NCI-H187 treated with DMSO at 0.1 percent for 48 hours (cell line): ENCODE data around the gene ATXN7L3B.

Source experiments
- DNase-seq: peaks from one replicate; lab custom pipeline; 2025; lab: John Stamatoyannopoulos, UW

ATXN7L3B gene

GRCh38 chr12:74537707-74538385 is at the start of gene ATXN7L3B:
Gene ATXN7L3B (plus strand): TSS chr12:74537835. CDS start chr12:74538113, 278 bp downstream.
- DNase-seq = peak; percentile 92

- DNase-seq = no peak
These were observed 49.5 kb upstream of the ATXN7L3B start for GRCh38 chr12:74488134-74488533.

DNA sequence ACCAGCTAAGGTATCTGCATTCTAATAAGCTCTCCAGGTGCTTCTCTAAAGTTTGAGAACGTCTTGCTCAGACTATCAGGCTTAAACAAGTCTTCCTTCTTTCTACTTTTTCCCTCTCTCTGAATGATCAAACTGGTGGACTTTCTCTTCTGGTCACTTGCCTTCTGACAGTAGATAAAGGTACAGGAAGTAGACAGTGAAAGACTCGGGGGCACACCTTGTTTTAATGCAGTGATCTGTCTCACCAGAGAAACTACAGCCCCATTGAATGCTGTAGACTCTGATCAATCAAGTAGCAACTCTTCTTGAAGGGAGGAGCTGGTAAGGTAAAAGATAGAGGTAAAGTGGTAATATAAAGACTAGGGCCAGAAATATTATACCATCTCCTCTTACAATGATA is 48.1 kb upstream of the ATXN7L3B start:
- DNase-seq = no peak

- no peak for DNase-seq
These were observed 47.1 kb upstream of the ATXN7L3B start for GRCh38 chr12:74490390-74491064.

DNA sequence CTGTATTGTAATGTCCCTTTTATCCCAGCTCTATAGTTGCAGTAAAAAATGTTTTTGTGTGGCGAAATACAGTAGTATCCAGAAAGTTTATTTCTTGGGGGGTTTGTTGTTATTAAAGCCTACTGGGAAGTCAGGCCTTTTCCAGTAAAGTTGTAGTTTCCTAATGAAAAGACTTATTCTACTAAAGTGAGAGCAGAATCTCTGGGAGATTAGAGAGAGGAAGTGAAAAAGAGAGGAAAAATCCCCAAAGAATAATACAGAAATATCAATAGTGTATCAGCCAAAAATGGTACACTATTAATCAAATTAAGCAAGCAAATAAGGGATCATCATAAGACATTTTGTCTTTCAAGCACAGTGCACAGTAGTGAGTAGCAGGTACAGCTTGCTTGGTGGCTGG is 46.3 kb upstream of the ATXN7L3B start:
- DNase-seq = no peak

DNA sequence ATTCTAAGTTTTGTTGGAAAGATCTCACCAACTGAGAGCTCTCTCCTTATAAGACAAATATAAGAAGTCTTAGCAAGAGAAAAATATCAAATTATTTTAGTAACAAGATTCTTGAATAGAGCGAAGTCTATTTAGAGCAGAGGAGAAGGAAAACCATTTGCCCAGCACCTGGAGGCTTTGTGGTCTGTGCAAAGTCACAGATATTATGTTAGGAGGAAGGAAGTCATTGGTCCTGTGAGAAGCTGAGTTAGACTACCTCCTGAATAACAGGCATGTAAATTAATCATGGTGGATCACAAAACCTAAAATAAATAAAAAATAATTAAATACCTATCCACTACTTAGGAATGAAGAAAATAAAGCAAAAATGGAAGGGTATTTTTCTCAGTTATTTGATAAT is 38.4 kb upstream of the ATXN7L3B start:
- DNase-seq = no peak

DNA sequence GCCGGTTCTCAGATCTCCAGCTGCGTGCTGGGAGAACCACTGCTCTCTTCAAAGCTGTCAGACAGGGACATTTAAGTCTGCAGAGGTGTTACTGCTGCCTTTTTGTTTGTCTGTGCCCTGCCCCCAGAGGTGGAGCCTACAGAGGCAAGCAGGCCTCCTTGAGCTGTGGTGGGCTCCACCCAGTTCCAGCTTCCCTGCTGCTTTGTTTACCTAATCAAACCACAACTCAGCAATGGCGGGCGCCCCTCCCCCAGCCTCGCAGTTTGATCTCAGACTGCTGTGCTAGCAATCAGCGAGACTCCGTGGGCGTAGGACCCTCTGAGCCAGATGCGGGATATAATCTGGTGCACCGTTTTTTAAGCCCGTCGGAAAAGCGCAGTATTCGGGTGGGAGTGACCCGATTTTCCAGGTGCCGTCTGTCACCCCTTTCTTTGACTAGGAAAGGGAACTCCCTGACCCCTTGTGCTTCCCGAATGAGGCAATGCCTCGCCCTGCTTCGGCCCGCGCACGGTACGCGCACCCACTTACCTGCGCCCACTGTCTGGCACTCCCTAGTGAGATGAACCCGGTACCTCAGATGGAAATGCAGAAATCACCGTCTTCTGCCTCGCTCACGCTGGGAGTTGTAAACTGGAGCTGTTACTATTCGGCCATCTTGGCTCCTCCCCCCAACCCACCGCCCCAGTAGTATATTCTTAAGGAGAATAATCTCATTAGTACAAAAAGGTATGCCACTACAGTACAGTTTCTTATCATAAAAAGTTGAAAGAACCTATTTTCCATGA is 28.6 kb upstream of the ATXN7L3B start:
- DNase-seq = peak; percentile 18

- DNase-seq = no peak
These were observed 27.7 kb upstream of the ATXN7L3B start for GRCh38 chr12:74509886-74510285.

DNA sequence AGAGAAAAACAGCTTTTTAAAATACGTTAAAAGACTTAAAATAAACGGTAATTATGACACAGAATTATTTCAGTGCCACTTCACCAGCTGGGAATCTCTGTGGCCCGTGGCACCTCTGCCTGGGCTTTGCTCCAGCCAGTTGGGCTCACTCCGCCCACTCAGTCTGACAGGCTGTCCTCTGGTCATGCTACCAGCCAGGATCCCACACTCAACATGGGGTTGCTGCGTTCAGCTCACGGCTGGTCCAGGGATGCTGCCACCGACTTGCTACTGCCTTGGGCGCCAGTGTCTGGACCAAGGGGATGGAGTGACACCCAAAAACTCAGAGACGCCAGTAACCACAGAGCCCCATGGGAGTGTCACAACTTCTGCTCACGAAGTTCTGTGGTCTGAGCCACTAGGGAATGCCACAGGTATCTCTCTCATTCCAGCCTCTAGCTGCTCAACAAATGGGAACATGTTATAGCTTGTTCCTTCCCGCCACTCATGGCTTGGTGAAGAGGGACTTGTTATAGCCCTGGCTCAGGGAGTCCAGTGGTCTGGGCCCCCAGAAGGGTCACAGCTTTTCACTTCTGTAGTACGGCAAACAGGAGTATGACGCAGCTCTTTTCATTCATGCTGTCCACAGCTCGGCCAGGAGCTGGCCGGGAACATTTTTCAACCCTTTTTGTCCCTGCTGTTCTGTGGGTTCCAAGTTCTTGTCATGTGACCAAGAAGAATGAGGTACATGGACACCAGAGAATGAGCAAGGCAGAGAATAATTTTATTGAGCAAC is 23.4 kb upstream of the ATXN7L3B start:
- DNase-seq = no peak

DNA sequence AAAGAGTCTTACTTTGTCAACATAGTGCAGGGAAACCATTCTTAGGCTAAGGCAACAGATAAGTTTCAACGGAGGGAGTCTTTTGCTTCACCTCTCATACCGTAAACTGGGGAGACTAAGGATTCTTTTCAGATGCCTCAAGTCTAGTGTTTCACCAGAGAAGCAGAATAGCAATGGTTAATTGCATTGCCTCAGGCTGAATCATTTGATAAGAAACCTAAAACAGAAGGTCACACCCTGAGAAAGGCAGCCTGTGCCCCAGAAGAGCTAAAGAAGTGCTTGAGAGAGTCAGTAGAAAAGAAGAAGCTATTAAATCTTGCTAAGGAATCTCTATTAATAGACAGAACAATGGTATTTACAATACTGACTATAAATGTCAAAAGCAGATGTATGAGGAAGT is 21.8 kb upstream of the ATXN7L3B start:
- DNase-seq = no peak

DNA sequence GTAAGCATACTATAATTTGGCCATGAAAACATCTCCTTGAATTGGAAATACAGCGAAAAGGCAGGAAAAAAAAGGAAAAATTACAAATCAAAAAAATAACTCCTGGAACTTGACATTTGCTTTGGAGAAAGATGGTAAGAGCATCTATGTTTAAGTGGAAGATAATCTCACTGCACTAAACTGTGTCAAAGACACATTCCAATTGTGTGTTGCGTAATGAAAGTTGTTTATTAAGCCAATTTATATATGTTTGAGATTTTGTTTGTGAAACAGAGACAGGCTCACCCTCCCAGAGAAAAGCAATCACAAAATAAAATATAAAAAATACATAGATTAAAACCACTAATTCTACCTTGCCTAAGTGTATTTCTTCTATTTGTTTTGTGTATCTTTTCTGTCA is 11.1 kb upstream of the ATXN7L3B start:
- no peak for DNase-seq

DNA sequence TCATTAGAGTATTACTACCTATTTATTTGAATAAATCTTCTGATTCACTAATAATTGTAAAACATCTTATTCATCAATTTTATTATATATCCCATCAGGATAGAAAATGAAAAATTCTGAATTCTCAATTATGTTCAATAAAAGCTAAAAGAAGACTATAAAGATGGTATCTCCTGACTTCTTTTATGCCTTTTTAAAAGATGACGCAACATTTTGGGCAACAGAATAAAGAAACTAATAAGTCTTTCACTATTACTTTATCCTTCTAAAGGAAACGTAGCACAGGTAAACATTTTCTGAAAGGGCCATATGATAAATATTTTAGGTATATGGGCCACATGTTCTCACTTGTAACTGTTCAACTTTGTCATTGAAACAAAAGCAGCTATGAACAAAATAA is 10.1 kb upstream of the ATXN7L3B start:
- DNase-seq = no peak

DNA sequence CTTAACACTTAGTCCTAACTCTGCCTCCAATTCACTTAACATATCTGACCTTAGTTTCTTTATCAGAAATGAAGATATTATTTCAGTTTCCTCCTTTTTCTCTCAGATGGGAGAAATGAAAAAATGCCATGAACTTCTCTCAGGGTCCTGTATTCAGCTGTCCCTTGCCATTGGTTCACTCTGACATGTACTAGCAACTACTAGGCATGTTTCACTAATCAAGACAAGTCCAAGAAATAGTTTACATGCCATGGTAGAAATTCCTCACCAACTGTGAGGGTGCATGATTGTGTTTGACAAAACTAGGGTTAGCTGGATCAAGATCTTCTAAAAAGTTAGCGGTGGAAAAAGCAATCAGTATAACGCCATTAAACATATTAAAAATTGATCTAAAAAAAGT is 7.0 kb upstream of the ATXN7L3B start:
- no peak for DNase-seq

DNA sequence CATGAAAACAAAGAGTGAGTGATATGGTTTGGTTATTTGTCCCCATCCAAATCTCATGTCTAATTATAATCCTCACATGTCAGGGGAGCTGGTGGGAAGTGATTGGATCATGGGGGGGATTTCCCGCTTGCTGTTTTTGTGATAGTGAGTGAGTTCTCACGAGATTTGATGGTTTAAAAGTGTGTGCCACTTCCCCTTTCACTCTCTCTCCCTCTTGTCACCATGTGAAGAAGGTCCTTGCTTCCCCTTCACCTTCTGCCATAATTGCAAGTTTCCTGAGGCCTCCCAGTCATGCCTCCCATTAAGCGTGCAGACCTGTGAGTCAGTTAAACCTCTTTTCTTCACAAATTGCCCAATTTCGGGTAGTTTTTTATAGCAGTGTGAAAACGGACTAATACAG is 2.1 kb upstream of the ATXN7L3B start:
- DNase-seq = no peak

DNA sequence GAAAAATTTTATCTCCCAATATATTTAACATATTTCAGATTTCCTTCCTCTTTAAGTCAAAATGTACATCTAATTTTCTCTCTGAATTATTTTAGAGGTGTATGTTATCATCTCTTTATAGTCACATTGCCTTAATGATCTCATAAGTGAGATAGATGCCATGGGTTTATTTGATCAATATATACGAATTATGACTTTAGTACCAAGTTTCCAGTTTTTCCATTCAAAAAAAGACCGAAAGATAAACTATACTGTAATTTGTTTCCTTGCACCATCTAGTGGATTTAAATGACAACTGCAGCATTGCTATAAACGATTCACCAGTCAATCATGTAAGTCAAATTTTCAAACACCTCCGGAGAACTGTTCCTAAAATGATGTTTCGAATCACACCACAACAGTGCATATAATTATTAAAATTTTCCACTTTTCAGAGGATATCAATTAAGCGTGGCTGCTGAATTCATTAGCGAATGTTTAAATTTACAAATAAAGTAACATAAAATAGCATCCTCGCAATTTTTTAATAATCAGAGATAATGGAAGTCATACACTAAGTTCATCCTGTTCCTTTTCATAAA is 419 bp upstream of the ATXN7L3B start:
- peak; percentile 86 for DNase-seq

GRCh38 chr12:74538491-74539258 is 1.0 kb downstream of the ATXN7L3B start:
- no peak for DNase-seq

DNA sequence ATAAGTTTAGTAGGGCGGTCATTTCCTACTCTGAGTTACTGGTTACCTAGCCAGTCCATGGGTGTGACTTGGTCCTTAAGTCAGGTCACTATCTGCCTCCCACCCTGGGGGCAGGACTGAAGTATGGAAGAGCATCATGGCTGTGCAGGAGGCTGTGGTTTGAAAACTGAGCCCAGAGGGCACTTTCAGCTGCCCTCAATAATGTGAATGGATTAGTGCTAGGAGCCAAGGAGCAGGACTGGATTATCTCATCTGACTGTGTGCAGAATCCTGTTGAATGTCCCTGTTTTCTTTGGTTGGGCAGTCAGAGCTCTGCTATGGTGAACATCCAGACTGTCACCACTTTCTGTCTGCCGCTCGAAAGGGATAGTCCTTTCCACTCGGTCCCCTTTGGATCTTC is 1.6 kb downstream of the ATXN7L3B start:
- DNase-seq = no peak

- no peak for DNase-seq
These were observed 2.3 kb downstream of the ATXN7L3B start for GRCh38 chr12:74539765-74540526.

DNA sequence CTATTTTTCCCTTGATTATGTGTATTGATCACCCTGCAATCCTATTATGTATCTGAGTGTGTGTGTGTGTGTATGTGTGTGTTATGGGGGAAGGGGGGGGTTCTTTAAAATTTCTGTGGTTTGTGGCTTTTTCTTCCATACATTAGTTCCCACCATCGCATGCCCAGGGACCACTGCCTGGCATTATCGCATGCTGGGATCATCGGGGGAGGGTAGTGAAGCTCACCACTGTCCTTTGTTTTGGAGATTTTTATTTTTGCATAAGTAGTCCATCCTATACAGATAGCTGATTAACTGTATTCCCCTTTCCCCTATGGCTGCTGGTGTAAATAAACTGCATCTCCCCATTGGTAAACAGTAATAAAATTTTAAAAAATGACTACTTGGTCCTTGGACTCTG is 3.4 kb downstream of the ATXN7L3B start:
- no peak for DNase-seq

GRCh38 chr12:74547249-74547648 is 9.6 kb downstream of the ATXN7L3B start:
- no peak for DNase-seq
